Measurements from ENCODE around the gene CTSE. TPM values are rescaled to one million over a fixed set of nuclear protein-coding genes. Genes with fewer than 3 reads are reported as not detected.

Gene CTSE
- total RNA-seq, 2 experiments from 2014 or later: not detected

DNA sequence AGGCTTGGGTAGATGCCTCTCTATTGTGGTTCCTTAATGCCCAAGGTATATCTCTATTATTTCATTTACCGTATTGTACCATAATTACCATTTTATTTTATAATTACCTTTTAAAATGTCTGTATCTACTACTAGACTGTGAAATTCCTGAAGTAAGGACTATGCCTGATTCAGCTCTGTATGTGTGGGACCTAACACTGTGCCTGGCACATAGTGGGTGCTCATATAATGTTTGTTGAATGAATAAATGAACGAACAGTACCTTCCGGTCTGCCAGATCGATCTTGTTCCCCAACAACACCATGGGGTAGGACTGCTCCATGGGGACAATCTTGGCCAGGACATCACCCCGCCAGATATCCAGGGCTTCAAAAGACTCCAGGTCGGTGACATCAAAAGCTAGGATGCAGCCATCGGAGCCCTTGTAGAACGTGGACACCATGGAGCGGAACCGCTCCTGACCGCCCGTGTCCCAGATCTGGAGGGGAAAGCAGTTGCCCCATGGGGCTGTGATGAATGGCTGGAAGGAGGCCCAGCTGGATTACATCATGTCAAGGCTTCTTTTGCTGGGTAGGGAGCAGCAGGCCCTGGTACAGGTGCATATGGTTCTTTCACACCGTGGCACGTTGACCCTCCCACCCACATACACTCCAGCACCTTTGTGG, 31.3 kb downstream of the CTSE start:
- intact Hi-C loops (cut with micrococcal nuclease): no loop called here
- no peaks in the 10 kb centered on the region for H3K9me3 Mint-ChIP-seq
- H3K36me3 Mint-ChIP-seq (ENCODE audit: low read depth): no peaks in the 10 kb centered on the region
- no peak for DNase-seq
- H3K4me3 Mint-ChIP-seq: no peak overlapping the region
- CTCF ChIA-PET: interaction anchor here (1.2 to 3.4 kb wide), 5 partner anchors 8 to 114 kb away, joined by 5 to 24 read pairs (median 7); no protein-coding TSS in a partner anchor
- TF ChIP-seq, protein P1, sequence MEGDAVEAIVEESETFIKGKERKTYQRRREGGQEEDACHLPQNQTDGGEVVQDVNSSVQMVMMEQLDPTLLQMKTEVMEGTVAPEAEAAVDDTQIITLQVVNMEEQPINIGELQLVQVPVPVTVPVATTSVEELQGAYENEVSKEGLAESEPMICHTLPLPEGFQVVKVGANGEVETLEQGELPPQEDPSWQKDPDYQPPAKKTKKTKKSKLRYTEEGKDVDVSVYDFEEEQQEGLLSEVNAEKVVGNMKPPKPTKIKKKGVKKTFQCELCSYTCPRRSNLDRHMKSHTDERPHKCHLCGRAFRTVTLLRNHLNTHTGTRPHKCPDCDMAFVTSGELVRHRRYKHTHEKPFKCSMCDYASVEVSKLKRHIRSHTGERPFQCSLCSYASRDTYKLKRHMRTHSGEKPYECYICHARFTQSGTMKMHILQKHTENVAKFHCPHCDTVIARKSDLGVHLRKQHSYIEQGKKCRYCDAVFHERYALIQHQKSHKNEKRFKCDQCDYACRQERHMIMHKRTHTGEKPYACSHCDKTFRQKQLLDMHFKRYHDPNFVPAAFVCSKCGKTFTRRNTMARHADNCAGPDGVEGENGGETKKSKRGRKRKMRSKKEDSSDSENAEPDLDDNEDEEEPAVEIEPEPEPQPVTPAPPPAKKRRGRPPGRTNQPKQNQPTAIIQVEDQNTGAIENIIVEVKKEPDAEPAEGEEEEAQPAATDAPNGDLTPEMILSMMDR (IDR thresholded peaks at IDR 0.05): no peak
- POLR2A ChIA-PET: no interaction called here
- no peaks in the 10 kb centered on the region for H3K4me1 Mint-ChIP-seq (ENCODE audit: low read depth)
- peaks cover 3% of the 10 kb centered on the region for H3K27me3 Mint-ChIP-seq
- no peak for ATAC-seq
- no peak overlapping the region for H3K27ac Mint-ChIP-seq

DNA sequence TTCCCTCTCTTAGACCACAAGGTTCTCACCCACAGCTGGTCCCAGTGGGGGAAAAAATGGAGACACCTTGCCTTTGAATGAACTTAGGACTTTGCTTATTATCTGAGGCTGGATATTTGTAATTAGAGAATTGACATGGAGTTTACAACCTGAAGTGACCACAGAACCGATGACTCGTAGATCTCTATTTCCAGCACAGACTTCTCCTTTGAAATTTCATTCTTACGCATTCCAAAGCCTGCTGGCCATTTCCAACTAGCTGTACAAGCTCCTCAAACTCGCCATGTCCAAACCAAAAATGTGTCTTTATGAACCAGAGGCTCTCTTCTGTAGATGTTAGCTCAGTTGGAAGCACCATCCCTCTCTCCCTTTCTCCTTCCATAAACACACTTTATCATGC, 32.5 kb downstream of the CTSE start:
- H3K36me3 Mint-ChIP-seq (ENCODE audit: low read depth): no peaks in the 10 kb centered on the region
- DNase-seq (no peak), ATAC-seq (no peak)
- H3K4me3 Mint-ChIP-seq: no peak overlapping the region
- TF ChIP-seq, protein P1 (IDR thresholded peaks at IDR 0.05): no peak
- peaks cover 3% of the 10 kb centered on the region for H3K27me3 Mint-ChIP-seq
- ChIA-PET POLR2A (no interaction called here), CTCF (interaction anchor here (0.7 to 3.4 kb wide), 5 partner anchors 12 to 115 kb away, joined by 3 to 24 read pairs (median 5); no protein-coding TSS in a partner anchor)
- H3K9me3 Mint-ChIP-seq: no peaks in the 10 kb centered on the region
- intact Hi-C loops (cut with micrococcal nuclease): no loop called here
- no peaks in the 10 kb centered on the region for H3K4me1 Mint-ChIP-seq (ENCODE audit: low read depth)
- H3K27ac Mint-ChIP-seq: no peak overlapping the region

DNA sequence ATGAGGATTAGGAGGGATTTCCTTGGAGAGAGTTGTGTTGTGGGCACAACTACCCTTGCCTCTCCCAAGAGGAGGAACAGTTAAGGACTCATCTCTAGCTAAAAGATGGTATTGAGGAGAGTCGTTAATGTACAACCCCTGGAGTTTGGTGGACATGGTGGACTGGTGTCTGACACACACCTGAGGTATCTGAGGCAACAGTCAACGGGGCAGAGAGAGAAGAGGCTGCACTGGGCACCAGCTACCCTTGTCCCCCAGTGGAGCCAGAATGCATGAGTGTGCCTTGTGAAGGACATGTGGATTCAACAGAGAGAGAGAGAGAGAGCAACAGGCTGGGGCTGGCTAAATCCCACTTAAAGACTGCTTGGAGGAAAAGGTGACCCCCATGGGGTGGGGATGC, 33.5 kb downstream of the CTSE start:
- no peaks in the 10 kb centered on the region for H3K9me3 Mint-ChIP-seq
- ATAC-seq (no peak), DNase-seq (no peak)
- no peaks in the 10 kb centered on the region for H3K4me1 Mint-ChIP-seq (ENCODE audit: low read depth)
- peaks cover 3% of the 10 kb centered on the region for H3K27me3 Mint-ChIP-seq
- no peaks in the 10 kb centered on the region for H3K36me3 Mint-ChIP-seq (ENCODE audit: low read depth)
- ChIA-PET CTCF (interaction anchor here (1.9 to 3.4 kb wide), 2 partner anchors 13 to 40 kb away, joined by 5 to 24 read pairs; no protein-coding TSS in a partner anchor), POLR2A (interaction anchor here (0.8 kb wide), 1 partner anchor 13 kb away, joined by 3 read pairs; the partner anchor contains the start of gene RAB7B)
- intact Hi-C loops (cut with micrococcal nuclease): no loop called here
- TF ChIP-seq, protein P1 (IDR thresholded peaks at IDR 0.05): no peak
- no peak overlapping the region for H3K27ac Mint-ChIP-seq
- no peak overlapping the region for H3K4me3 Mint-ChIP-seq

- no peak for ATAC-seq
- no peak for DNase-seq
- H3K27me3 Mint-ChIP-seq: peaks cover 3% of the 10 kb centered on the region
- intact Hi-C loops (cut with micrococcal nuclease): no loop called here
- H3K9me3 Mint-ChIP-seq: no peaks in the 10 kb centered on the region
- ChIA-PET CTCF (interaction anchor here (0.8 to 3.4 kb wide), 3 partner anchors 11 to 41 kb away, joined by 3 to 24 read pairs (median 5); no protein-coding TSS in a partner anchor), POLR2A (interaction anchor here (0.8 kb wide), 1 partner anchor 13 kb away, joined by 3 read pairs; the partner anchor contains the start of gene RAB7B)
- H3K4me3 Mint-ChIP-seq: no peak overlapping the region
- H3K27ac Mint-ChIP-seq: no peak overlapping the region
- H3K36me3 Mint-ChIP-seq (ENCODE audit: low read depth): no peaks in the 10 kb centered on the region
- TF ChIP-seq, protein P1 (IDR thresholded peaks at IDR 0.05): no peak
- H3K4me1 Mint-ChIP-seq (ENCODE audit: low read depth): no peaks in the 10 kb centered on the region
Measured at GRCh38 chr1:205989786-205990185, 33.9 kb downstream of the CTSE start.

DNA sequence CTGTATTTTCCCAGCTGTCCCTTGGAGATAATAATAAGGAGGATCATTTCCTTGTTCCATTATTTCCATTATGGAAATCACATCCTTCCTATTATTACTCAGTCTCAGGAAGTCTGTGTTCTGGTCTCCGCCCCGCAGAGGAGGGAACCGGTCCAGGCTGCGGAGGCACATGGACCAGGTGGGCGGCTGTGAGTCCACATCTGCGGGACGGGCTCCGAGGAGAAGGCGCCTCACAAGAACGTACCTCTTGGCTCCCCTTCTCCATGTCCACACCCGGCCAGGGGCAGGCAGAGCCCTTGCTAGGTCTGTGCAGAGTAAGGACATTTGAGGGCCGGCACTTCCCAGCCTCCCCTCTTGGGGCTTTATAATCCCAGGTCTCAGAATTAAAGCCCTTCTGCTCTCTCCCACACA, 35.1 kb downstream of the CTSE start:
- no peaks in the 10 kb centered on the region for H3K9me3 Mint-ChIP-seq
- no peak overlapping the region for H3K4me3 Mint-ChIP-seq
- peaks cover 3% of the 10 kb centered on the region for H3K27me3 Mint-ChIP-seq
- intact Hi-C loops (cut with micrococcal nuclease): no loop called here
- no peak overlapping the region for H3K27ac Mint-ChIP-seq
- no peak for ATAC-seq
- H3K4me1 Mint-ChIP-seq (ENCODE audit: low read depth): no peaks in the 10 kb centered on the region
- ChIA-PET CTCF (interaction anchor here (1.1 to 4.1 kb wide), 2 partner anchors 11 to 118 kb away, joined by 3 to 40 read pairs; no protein-coding TSS in a partner anchor), POLR2A (no interaction called here)
- no peak for DNase-seq
- TF ChIP-seq, protein P1 (IDR thresholded peaks at IDR 0.05): no peak
- no peaks in the 10 kb centered on the region for H3K36me3 Mint-ChIP-seq (ENCODE audit: low read depth)
